ENCODE results near the gene MYCBP2.

DNA sequence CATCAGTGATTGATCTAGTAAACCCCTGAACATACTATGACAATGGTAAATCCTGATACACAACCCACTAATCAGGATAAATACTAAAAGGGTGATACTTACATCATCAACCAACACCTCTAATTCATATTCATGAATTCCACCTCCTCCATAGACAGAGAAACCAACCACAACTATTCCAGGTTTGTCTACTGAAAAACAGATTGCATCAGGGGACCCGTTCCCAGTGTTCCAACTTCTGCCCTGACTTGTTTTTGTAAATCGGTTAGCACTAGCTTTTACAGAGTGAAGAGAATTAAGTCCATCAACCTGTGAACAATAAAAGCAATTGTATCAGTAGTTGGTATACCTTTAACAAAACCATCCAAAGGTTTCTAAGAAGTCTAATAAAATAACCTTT lies 149.2 kb downstream of the MYCBP2 start:
- TF ChIP-seq, protein P1, sequence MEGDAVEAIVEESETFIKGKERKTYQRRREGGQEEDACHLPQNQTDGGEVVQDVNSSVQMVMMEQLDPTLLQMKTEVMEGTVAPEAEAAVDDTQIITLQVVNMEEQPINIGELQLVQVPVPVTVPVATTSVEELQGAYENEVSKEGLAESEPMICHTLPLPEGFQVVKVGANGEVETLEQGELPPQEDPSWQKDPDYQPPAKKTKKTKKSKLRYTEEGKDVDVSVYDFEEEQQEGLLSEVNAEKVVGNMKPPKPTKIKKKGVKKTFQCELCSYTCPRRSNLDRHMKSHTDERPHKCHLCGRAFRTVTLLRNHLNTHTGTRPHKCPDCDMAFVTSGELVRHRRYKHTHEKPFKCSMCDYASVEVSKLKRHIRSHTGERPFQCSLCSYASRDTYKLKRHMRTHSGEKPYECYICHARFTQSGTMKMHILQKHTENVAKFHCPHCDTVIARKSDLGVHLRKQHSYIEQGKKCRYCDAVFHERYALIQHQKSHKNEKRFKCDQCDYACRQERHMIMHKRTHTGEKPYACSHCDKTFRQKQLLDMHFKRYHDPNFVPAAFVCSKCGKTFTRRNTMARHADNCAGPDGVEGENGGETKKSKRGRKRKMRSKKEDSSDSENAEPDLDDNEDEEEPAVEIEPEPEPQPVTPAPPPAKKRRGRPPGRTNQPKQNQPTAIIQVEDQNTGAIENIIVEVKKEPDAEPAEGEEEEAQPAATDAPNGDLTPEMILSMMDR (IDR thresholded peaks at IDR 0.05) = no peak
- TF ChIP-seq POLR2A (IDR thresholded peaks at IDR 0.05) = no peak
